Measurements from ENCODE around the gene AP2A2.

DNA sequence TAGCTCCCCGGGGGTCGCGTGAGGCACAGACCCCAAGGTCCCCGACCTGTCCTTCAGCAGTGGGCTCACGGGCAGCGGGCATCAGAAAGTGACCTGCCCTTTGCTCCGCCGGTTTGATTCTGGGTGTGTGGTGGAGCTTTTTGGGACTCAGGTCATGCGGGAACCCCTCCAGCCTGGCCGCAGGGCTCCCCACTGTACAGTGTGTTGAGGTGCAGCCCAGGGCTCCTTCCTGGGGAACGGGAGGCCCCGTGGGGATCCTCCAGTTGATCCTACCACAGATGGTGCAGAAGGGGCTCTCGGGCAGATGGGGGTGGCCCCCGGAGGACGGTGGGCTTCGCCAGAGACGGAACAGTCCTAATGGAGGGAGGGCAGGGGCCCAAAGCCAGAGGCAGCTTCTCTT is 86.6 kb downstream of the AP2A2 start:
- TF ChIP-seq, protein P1, sequence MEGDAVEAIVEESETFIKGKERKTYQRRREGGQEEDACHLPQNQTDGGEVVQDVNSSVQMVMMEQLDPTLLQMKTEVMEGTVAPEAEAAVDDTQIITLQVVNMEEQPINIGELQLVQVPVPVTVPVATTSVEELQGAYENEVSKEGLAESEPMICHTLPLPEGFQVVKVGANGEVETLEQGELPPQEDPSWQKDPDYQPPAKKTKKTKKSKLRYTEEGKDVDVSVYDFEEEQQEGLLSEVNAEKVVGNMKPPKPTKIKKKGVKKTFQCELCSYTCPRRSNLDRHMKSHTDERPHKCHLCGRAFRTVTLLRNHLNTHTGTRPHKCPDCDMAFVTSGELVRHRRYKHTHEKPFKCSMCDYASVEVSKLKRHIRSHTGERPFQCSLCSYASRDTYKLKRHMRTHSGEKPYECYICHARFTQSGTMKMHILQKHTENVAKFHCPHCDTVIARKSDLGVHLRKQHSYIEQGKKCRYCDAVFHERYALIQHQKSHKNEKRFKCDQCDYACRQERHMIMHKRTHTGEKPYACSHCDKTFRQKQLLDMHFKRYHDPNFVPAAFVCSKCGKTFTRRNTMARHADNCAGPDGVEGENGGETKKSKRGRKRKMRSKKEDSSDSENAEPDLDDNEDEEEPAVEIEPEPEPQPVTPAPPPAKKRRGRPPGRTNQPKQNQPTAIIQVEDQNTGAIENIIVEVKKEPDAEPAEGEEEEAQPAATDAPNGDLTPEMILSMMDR (IDR thresholded peaks at IDR 0.05; ENCODE audit: insufficient read depth, low read depth, low read length), result no peak
- TF ChIP-seq EZH2 (IDR thresholded peaks at IDR 0.05; ENCODE audit: insufficient read depth, low read length), result no peak
